NCI-H2227 treated with DMSO at 0.1 percent for 48 hours (cell line): ENCODE results near the gene WDR27.
"Not testable (repeated sequence)": the region's sequence is repeated elsewhere in the genome, so short reads cannot be mapped to it uniquely, and the experiment has no call there.

ENCODE experiments used
- DNase-seq: peaks from one replicate; lab custom pipeline; 2025; lab: John Stamatoyannopoulos, UW

WDR27 gene

GRCh38 chr6:169434554-169434953 lies 267.3 kb downstream of the WDR27 start:
- not testable (repeated sequence) for DNase-seq

- DNase-seq: no peak
Observed at GRCh38 chr6:169429001-169429400, 272.8 kb downstream of the WDR27 start.

- no peak for DNase-seq
Observed at GRCh38 chr6:169428532-169428931, 273.3 kb downstream of the WDR27 start.

GRCh38 chr6:169427856-169428255 lies 274.0 kb downstream of the WDR27 start:
- DNase-seq: no peak

GRCh38 chr6:169426611-169427010 lies 275.2 kb downstream of the WDR27 start:
- DNase-seq: no peak

GRCh38 chr6:169425628-169426370 lies 276.0 kb downstream of the WDR27 start:
- no peak for DNase-seq

- no peak for DNase-seq
Observed at GRCh38 chr6:169424821-169425240, 277.0 kb downstream of the WDR27 start.

GRCh38 chr6:169424149-169424804 lies 277.6 kb downstream of the WDR27 start:
- DNase-seq: no peak

- DNase-seq: no peak
Observed at GRCh38 chr6:169421586-169422264, 280.1 kb downstream of the WDR27 start.

GRCh38 chr6:169420912-169421543 lies 280.8 kb downstream of the WDR27 start:
- DNase-seq: no peak

GRCh38 chr6:169417101-169417500 lies 284.7 kb downstream of the WDR27 start:
- no peak for DNase-seq

- no peak for DNase-seq
Observed at GRCh38 chr6:169416249-169416648, 285.6 kb downstream of the WDR27 start.

- DNase-seq: no peak
Observed at GRCh38 chr6:169415179-169415578, 286.6 kb downstream of the WDR27 start.

- DNase-seq: no peak
Observed at GRCh38 chr6:169411722-169412121, 290.1 kb downstream of the WDR27 start.

GRCh38 chr6:169411296-169411695 lies 290.5 kb downstream of the WDR27 start:
- no peak for DNase-seq

- DNase-seq: no peak
Observed at GRCh38 chr6:169409742-169410312, 292.0 kb downstream of the WDR27 start.

GRCh38 chr6:169407325-169407724 lies 294.5 kb downstream of the WDR27 start:
- DNase-seq: no peak
